Fibroblast of villous mesenchyme (primary cell): Measurements from ENCODE around the gene KIAA1217. TPM values are rescaled to one million over a fixed set of nuclear protein-coding genes. Genes with fewer than 3 reads are reported as not detected.

ENCODE experiments used
- DNase-seq: peaks from one replicate; pipeline ENCODE4 v3.0.0-alpha.2; 2010; ENCODE audit warnings: low read depth
- H3K4me3 ChIP-seq: 2 replicates; pipeline ENCODE4 v1.5.1; 2011; ENCODE audit warnings: low read depth, mild to moderate bottlenecking, low read length
- total RNA-seq: library from RNA; depleted of rRNA; stranded (reverse); fragments of >200 nt; gene quantifications from 2 replicates; pipeline ENCODE4 v1.2.3, GENCODE V29; 2012
- TF ChIP-seq, protein P1 (sequence below): IDR thresholded peaks from 2 replicates; pipeline ENCODE4 v1.5.1; 2012; ENCODE audit warnings: low read depth, mild to moderate bottlenecking, low read length; ENCODE audit not compliant: insufficient read depth

KIAA1217 gene
- total RNA-seq, 1 donor = 0.86 TPM

DNA sequence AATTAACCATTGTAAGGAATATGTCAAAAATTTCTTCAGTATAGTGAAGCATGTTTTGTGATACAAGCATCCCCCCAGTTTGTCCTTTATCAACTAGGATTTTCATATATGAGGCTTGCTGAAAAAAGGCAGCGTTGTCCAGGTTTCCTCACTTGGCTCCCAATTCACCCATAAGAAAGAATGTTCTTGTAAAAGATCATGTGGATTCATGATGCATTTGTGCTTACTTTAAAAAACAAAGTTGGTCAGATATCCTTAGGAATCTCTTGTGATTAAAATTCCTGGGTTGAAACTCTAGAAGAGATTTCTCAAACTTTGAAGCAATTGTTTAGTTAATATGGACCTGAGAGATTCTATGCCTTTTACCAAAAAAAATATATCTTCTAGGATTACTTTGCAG, 181.8 kb downstream of the KIAA1217 start:
- DNase-seq = no peak
- H3K4me3 ChIP-seq = no peak overlapping the region
- TF ChIP-seq, protein P1, sequence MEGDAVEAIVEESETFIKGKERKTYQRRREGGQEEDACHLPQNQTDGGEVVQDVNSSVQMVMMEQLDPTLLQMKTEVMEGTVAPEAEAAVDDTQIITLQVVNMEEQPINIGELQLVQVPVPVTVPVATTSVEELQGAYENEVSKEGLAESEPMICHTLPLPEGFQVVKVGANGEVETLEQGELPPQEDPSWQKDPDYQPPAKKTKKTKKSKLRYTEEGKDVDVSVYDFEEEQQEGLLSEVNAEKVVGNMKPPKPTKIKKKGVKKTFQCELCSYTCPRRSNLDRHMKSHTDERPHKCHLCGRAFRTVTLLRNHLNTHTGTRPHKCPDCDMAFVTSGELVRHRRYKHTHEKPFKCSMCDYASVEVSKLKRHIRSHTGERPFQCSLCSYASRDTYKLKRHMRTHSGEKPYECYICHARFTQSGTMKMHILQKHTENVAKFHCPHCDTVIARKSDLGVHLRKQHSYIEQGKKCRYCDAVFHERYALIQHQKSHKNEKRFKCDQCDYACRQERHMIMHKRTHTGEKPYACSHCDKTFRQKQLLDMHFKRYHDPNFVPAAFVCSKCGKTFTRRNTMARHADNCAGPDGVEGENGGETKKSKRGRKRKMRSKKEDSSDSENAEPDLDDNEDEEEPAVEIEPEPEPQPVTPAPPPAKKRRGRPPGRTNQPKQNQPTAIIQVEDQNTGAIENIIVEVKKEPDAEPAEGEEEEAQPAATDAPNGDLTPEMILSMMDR = no peak

DNA sequence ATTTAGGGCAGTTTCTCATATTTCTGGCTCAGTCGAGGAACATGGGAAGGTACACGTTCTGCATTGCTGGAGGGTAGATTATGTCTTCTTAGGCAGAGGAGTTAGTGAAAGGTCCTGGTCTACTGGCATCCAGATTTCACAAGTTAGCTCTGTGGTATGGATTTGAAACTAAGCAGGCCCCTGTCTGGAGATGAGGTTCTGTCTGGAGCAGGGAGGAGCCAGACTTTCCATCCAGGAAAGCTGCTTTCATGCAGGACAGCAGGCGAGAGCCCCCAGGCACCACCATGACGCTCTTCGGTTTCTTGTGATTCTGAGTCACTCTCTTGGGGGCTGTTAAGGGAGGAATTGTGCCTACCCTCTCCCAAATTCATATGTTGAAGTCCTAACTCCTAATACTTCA, 184.3 kb downstream of the KIAA1217 start:
- no peak overlapping the region for H3K4me3 ChIP-seq
- DNase-seq = peak; percentile 40
- TF ChIP-seq, protein P1 = no peak

DNA sequence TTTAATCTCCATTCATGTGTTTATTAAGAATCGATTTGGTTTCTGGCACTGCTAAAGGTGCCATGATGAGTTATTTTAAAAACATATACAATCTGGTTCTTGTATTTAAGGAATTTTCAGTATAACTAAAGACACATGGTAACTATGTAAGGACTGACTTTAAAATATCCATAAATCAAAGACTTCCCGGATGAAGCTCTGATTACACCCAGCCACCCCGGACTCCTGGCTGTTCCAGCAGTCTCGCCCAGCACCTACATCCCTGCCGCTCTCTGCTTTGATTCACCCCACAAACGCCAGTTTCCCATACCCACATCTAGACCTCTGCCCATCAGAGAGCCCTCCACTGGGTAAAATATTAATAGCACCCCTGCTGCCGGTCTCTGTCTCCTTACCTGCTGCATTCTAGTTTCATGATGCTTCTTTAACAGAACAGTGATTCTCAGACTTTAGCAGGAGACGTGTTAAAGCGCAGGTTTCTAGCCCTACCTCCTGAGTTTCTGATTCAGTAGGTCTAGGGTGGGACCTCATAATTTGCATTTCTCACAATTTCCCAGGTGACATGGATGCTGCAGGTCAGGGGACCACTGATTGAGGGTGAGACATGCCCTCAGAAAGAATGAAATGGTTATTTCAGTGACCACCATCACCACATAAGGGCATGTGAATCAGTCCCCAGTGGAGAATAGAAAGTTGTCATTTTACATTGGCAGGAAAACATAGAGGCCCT, 185.7 kb downstream of the KIAA1217 start:
- DNase-seq = no peak
- H3K4me3 ChIP-seq = no peak overlapping the region
- TF ChIP-seq, protein P1 = no peak

DNA sequence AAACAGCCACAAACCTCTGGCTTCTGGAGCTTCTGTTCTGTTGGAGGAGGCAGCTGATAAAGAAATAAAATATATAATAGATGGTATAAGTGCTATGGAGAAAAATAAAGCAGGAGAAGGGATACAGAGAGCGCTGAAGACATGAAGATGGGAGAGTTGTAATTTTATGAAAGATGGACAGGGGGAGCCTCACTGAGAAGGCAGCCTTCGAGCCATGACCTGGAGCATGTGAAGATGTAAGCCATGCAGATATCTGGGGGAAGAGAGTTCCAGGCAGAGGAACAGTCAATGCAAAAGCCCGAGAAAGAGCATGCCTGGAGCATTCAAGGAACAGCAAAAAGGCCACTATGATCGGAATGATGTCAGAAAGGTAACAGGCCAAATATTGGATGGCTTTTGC, 187.5 kb downstream of the KIAA1217 start:
- H3K4me3 ChIP-seq = no peak overlapping the region
- TF ChIP-seq, protein P1 = peak; percentile 5
- DNase-seq = no peak

DNA sequence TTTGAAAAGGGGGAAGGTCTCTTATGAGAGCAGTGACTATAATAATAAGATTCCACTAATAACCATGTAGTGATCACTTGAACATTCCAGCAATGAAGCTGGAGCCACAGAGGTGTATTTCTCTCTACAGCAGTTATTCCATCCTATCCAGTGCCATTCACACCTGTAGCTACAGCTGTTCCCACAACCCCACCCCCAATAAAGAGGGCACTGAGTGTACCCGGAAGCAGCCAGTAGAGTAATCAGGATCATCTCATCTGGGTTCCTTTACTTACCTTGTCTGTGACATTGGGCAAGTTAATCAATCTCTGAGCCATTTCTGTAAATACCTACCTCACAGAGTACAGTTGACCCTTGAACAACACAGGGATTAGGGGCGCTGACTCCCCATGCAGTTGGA, 188.7 kb downstream of the KIAA1217 start:
- DNase-seq = no peak
- no peak overlapping the region for H3K4me3 ChIP-seq
- TF ChIP-seq, protein P1 = no peak

DNA sequence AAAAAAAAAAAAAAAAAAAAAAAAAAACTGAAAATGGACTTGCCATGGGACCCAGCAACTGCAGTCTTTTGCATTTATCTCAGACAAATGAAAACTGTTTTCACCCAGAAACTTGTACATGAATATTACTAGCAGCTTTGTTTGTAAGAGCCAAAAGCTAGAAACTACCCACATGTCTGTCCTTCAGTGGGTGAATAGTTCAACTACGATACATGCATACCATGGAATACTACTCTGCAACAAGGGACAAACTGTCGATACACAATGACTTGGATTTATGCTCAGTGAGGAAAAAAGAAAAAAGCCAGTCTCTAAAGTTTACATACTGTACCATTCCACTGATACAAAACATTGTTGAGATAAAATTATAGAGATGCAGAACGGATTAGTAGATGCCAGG, 195.6 kb downstream of the KIAA1217 start:
- DNase-seq = no peak
- no peak overlapping the region for H3K4me3 ChIP-seq
- TF ChIP-seq, protein P1 = no peak

DNA sequence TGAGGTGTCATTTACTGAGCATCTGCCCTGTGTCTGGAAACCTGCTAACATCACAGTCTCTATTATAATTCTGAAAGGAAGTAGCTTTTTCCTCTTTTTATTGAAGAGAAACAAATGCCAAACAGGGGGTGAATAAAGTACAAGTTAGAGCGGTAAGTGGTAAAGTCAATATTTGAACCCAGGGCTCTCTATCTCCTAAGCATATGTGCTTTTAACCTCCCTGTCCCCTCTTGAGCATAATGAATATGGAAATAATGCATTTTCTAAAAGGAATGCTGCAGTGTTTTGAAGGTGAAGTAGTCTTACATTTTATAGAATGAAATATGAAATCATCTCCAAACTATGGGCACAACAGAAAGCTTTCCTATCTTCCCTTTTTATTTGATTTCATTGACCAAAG, 196.7 kb downstream of the KIAA1217 start:
- no peak for DNase-seq
- no peak overlapping the region for H3K4me3 ChIP-seq
- TF ChIP-seq, protein P1 = no peak
